Measurements from ENCODE around the gene SUGCT. TPM values are rescaled to one million over a fixed set of nuclear protein-coding genes. Genes with fewer than 3 reads are reported as not detected.

The SUGCT gene
- total and polyA plus RNA-seq, 2 of the 13 experiments (the other 11 are each of a cell fraction or from before 2014, with no cell fraction given) = 10.1 to 22.2 TPM

DNA sequence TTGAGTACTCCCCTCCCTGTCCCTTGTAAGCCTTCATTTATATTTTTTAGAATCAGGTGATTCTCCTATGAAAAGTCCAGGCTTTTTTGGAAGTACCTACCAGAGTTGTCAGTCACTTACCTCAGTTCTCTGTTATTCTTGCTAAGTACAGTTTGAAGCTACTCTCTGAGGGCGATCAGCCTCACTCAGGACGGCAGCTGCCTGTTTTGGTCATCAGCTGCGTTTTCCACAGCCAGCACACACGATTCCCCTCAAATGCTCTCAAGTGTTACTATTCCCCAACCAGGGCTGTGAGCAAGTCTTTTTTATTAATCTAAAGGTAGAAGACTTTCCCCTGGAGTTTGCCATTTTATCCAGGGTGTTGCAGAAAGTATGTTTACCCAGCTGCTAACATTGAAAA is 328.6 kb downstream of the SUGCT start:
- Histone ChIP-seq H3K4me3 (replicated peaks in 1 of 3; ENCODE audit: insufficient read depth in 1 of 3, low read depth in 2 of 3, low read length in 3 of 3) (no peak overlapping the region), H3K79me2 (ENCODE audit: insufficient read depth, low read length) (no peaks in the 10 kb centered on the region), H3K27me3 (ENCODE audit: control insufficient read depth in 1 of 2, insufficient read depth in 2 of 2, low read length in 2 of 2) (no peaks in the 10 kb centered on the region), H3K9ac (ENCODE audit: insufficient read depth, low read depth, low read length) (no peak overlapping the region), H3K4me1 (ENCODE audit: insufficient read depth, low read length) (peaks cover 3% of the 10 kb centered on the region; the same call in 1 of the 2 replicates), H3K36me3 (replicated peaks in 1 of 2; ENCODE audit: control insufficient read depth in 1 of 2, insufficient read depth in 2 of 2, low read length in 2 of 2) (no peaks in the 10 kb centered on the region), H3K27ac (ENCODE audit: extremely low read length, insufficient read depth, low read length) (no peak overlapping the region), H4K20me1 (ENCODE audit: insufficient read depth, low read length) (no peaks in the 10 kb centered on the region), H3K4me2 (ENCODE audit: low read depth, low read length) (no peak overlapping the region), H3K9me3 (ENCODE audit: low read length) (no peaks in the 10 kb centered on the region), H2AFZ (ENCODE audit: low read length) (no peak overlapping the region)
- intact Hi-C loops (cut with micrococcal nuclease; ENCODE audit: unreplicated experiment) = no loop called here
- no peak for ATAC-seq
- FAIRE-seq = no peak
- DNase-seq (ENCODE audit: low spot score) = no peak
- ChIA-PET CTCF (ENCODE audit: low intra/inter-chr PET ratio, low total read pairs) (no interaction called here), POLR2A (no interaction called here)
- no TSS peak for BruUV-seq (replicated peaks)
- TF ChIP-seq MIER3 (CRISPR knock-in tag; IDR thresholded peaks at IDR 0.05; ENCODE audit: borderline replicate concordance) (no peak), IKZF1 (IDR thresholded peaks at IDR 0.05) (no peak), ELF3 (CRISPR knock-in tag; IDR thresholded peaks at IDR 0.05) (no peak), ZNF563 (CRISPR knock-in tag; IDR thresholded peaks at IDR 0.05) (no peak), RFXAP (CRISPR knock-in tag; IDR thresholded peaks at IDR 0.05; ENCODE audit: borderline replicate concordance) (no peak)
- TF ChIP-seq, protein P1, sequence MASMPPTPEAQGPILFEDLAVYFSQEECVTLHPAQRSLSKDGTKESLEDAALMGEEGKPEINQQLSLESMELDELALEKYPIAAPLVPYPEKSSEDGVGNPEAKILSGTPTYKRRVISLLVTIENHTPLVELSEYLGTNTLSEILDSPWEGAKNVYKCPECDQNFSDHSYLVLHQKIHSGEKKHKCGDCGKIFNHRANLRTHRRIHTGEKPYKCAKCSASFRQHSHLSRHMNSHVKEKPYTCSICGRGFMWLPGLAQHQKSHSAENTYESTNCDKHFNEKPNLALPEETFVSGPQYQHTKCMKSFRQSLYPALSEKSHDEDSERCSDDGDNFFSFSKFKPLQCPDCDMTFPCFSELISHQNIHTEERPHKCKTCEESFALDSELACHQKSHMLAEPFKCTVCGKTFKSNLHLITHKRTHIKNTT (CRISPR knock-in tag; IDR thresholded peaks at IDR 0.05) = no peak
- TF ChIP-seq, protein P2, sequence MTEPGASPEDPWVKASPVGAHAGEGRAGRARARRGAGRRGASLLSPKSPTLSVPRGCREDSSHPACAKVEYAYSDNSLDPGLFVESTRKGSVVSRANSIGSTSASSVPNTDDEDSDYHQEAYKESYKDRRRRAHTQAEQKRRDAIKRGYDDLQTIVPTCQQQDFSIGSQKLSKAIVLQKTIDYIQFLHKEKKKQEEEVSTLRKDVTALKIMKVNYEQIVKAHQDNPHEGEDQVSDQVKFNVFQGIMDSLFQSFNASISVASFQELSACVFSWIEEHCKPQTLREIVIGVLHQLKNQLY (CRISPR knock-in tag; IDR thresholded peaks at IDR 0.05) = no peak
- TF ChIP-seq, protein P3, sequence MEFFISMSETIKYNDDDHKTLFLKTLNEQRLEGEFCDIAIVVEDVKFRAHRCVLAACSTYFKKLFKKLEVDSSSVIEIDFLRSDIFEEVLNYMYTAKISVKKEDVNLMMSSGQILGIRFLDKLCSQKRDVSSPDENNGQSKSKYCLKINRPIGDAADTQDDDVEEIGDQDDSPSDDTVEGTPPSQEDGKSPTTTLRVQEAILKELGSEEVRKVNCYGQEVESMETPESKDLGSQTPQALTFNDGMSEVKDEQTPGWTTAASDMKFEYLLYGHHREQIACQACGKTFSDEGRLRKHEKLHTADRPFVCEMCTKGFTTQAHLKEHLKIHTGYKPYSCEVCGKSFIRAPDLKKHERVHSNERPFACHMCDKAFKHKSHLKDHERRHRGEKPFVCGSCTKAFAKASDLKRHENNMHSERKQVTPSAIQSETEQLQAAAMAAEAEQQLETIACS (CRISPR knock-in tag; IDR thresholded peaks at IDR 0.05) = no peak
- 100% methylated on average over 4 of the region's 4 CpGs for WGBS (ENCODE audit: low lambda C conversion rate)
- in situ Hi-C loops (cut with HindIII; ENCODE audit: extremely low pct_ligation_motif_present, low pct_unique_long_range_greater_than_20kb) = no loop called here
